T1000 (cell line): ENCODE measurements around the gene TTC32.

Experiments
- DNase-seq: peaks from one replicate; lab custom pipeline; 2025; ENCODE audit warnings: mixed read lengths; lab: John Stamatoyannopoulos, UW

The TTC32 gene

GRCh38 chr2:19850056-19851050 is 51.4 kb downstream of the TTC32 start:
- no peak for DNase-seq

- DNase-seq: no peak
Measured at GRCh38 chr2:19848952-19849351, 52.8 kb downstream of the TTC32 start.

GRCh38 chr2:19848029-19848750 is 53.6 kb downstream of the TTC32 start:
- no peak for DNase-seq

- no peak for DNase-seq
Measured at GRCh38 chr2:19847486-19847885, 54.3 kb downstream of the TTC32 start.
